ENCODE measurements around the gene HS3ST4.

DNA sequence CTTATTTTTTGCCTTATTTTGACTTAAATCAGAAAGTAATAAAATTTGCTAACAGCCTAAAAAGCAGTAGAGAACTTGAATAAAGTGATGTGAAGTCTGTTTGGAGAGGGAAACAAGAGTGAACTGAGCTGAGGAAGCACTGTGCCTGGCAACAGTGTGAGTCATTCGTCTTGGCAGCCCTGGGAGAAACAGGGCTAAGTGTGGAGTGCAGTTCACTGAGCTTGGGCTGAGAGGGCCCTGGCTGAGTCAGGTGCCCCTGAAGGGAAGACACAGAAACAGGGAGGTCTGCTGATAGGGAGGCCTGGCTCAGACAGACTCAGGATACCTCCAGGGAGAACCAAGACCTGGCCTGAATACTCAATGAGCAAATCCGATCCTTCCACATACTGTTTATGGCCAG lies 132.1 kb downstream of the HS3ST4 start:
- TF ChIP-seq, protein P1, sequence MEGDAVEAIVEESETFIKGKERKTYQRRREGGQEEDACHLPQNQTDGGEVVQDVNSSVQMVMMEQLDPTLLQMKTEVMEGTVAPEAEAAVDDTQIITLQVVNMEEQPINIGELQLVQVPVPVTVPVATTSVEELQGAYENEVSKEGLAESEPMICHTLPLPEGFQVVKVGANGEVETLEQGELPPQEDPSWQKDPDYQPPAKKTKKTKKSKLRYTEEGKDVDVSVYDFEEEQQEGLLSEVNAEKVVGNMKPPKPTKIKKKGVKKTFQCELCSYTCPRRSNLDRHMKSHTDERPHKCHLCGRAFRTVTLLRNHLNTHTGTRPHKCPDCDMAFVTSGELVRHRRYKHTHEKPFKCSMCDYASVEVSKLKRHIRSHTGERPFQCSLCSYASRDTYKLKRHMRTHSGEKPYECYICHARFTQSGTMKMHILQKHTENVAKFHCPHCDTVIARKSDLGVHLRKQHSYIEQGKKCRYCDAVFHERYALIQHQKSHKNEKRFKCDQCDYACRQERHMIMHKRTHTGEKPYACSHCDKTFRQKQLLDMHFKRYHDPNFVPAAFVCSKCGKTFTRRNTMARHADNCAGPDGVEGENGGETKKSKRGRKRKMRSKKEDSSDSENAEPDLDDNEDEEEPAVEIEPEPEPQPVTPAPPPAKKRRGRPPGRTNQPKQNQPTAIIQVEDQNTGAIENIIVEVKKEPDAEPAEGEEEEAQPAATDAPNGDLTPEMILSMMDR (IDR thresholded peaks at IDR 0.05) = no peak
- TF ChIP-seq EZH2 (IDR thresholded peaks at IDR 0.05; ENCODE audit: borderline replicate concordance, insufficient read depth, low read depth, low read length, poor library complexity, severe bottlenecking) = no peak

Data from B cell (primary cell).